Memory B cell (primary cell): ENCODE measurements around the gene KCNK10.

Experiments used
- ATAC-seq: fragments of 150-1000 bp; cut with Tn5 transposase; 2 replicates; pipeline ENCODE4 v1.10.0; 2021; ENCODE audit warnings: low read depth, mild to moderate bottlenecking, moderate library complexity
- DNase-seq, 2 donors: peaks; one replicate each; pipeline ENCODE4 v3.0.0; 2022; ENCODE audit warnings: low spot score in 2 of 2
- H3K27ac Mint-ChIP-seq: one replicate; pipeline ENCODE4 v1.8.0; 2022; ENCODE audit warnings: mild to moderate bottlenecking, moderate library complexity, mixed read lengths
- H3K27me3 Mint-ChIP-seq: one replicate; pipeline ENCODE4 v1.8.0; 2022; ENCODE audit warnings: mixed read lengths
- H3K36me3 Mint-ChIP-seq: one replicate; pipeline ENCODE4 v1.8.0; 2022; ENCODE audit warnings: mild to moderate bottlenecking, mixed read lengths
- H3K4me1 Mint-ChIP-seq: one replicate; pipeline ENCODE4 v1.8.0; 2022; ENCODE audit warnings: mixed read lengths
- H3K4me3 Mint-ChIP-seq: one replicate; pipeline ENCODE4 v1.8.0; 2022; ENCODE audit warnings: mild to moderate bottlenecking, moderate library complexity, mixed read lengths
- H3K9me3 Mint-ChIP-seq: one replicate; pipeline ENCODE4 v1.8.0; 2022; ENCODE audit warnings: mixed read lengths

The KCNK10 gene

GRCh38 chr14:88247228-88247627 lies 75.8 kb downstream of the KCNK10 start:
- H3K27ac Mint-ChIP-seq = no peak overlapping the region
- ATAC-seq = no peak
- H3K4me1 Mint-ChIP-seq = no peaks in the 10 kb centered on the region
- no peaks in the 10 kb centered on the region for H3K36me3 Mint-ChIP-seq
- no peak overlapping the region for H3K4me3 Mint-ChIP-seq
- DNase-seq = no peak
- H3K27me3 Mint-ChIP-seq = peaks cover 5% of the 10 kb centered on the region
- H3K9me3 Mint-ChIP-seq = no peaks in the 10 kb centered on the region

GRCh38 chr14:88245321-88245720 lies 77.7 kb downstream of the KCNK10 start:
- H3K9me3 Mint-ChIP-seq = no peaks in the 10 kb centered on the region
- H3K27me3 Mint-ChIP-seq = peaks cover 6% of the 10 kb centered on the region
- no peak overlapping the region for H3K27ac Mint-ChIP-seq
- peaks cover 2% of the 10 kb centered on the region for H3K4me1 Mint-ChIP-seq
- H3K36me3 Mint-ChIP-seq = no peaks in the 10 kb centered on the region
- no peak for ATAC-seq
- no peak overlapping the region for H3K4me3 Mint-ChIP-seq
- DNase-seq = no peak

- Mint-ChIP-seq H3K36me3 (no peaks in the 10 kb centered on the region), H3K27me3 (peaks cover 6% of the 10 kb centered on the region), H3K4me1 (peaks cover 2% of the 10 kb centered on the region), H3K27ac (no peak overlapping the region), H3K4me3 (no peak overlapping the region), H3K9me3 (no peaks in the 10 kb centered on the region)
- no peak for ATAC-seq
- DNase-seq = no peak
These were observed 79.1 kb downstream of the KCNK10 start for GRCh38 chr14:88243946-88244345.

GRCh38 chr14:88242446-88242845 lies 80.6 kb downstream of the KCNK10 start:
- no peaks in the 10 kb centered on the region for H3K9me3 Mint-ChIP-seq
- no peak for ATAC-seq
- H3K27ac Mint-ChIP-seq = no peak overlapping the region
- H3K4me3 Mint-ChIP-seq = no peak overlapping the region
- peaks cover 6% of the 10 kb centered on the region for H3K27me3 Mint-ChIP-seq
- H3K36me3 Mint-ChIP-seq = no peaks in the 10 kb centered on the region
- DNase-seq = no peak
- peaks cover 2% of the 10 kb centered on the region for H3K4me1 Mint-ChIP-seq

- DNase-seq (no peak), ATAC-seq (no peak)
- H3K9me3 Mint-ChIP-seq = no peaks in the 10 kb centered on the region
- H3K27ac Mint-ChIP-seq = no peak overlapping the region
- no peak overlapping the region for H3K4me3 Mint-ChIP-seq
- peaks cover 9% of the 10 kb centered on the region for H3K27me3 Mint-ChIP-seq
- H3K36me3 Mint-ChIP-seq = no peaks in the 10 kb centered on the region
- H3K4me1 Mint-ChIP-seq = peaks cover 2% of the 10 kb centered on the region
These were observed 81.3 kb downstream of the KCNK10 start for GRCh38 chr14:88241810-88242209.

- Mint-ChIP-seq H3K4me3 (no peak overlapping the region), H3K9me3 (peaks cover 5% of the 10 kb centered on the region), H3K4me1 (no peaks in the 10 kb centered on the region), H3K27me3 (peaks cover 7% of the 10 kb centered on the region), H3K27ac (no peak overlapping the region), H3K36me3 (peaks cover 1% of the 10 kb centered on the region)
- ATAC-seq (no peak), DNase-seq (no peak)
These were observed 88.6 kb downstream of the KCNK10 start for GRCh38 chr14:88234442-88234841.

GRCh38 chr14:88233915-88234314 lies 89.2 kb downstream of the KCNK10 start:
- ATAC-seq (no peak), DNase-seq (no peak)
- H3K4me1 Mint-ChIP-seq = no peaks in the 10 kb centered on the region
- no peak overlapping the region for H3K27ac Mint-ChIP-seq
- peaks cover 1% of the 10 kb centered on the region for H3K36me3 Mint-ChIP-seq
- peaks cover 5% of the 10 kb centered on the region for H3K9me3 Mint-ChIP-seq
- peaks cover 7% of the 10 kb centered on the region for H3K27me3 Mint-ChIP-seq
- no peak overlapping the region for H3K4me3 Mint-ChIP-seq

GRCh38 chr14:88232771-88233170 lies 90.3 kb downstream of the KCNK10 start:
- peaks cover 1% of the 10 kb centered on the region for H3K36me3 Mint-ChIP-seq
- ATAC-seq = no peak
- H3K4me3 Mint-ChIP-seq = no peak overlapping the region
- DNase-seq = no peak
- no peak overlapping the region for H3K27ac Mint-ChIP-seq
- H3K4me1 Mint-ChIP-seq = no peaks in the 10 kb centered on the region
- peaks cover 5% of the 10 kb centered on the region for H3K9me3 Mint-ChIP-seq
- H3K27me3 Mint-ChIP-seq = peaks cover 7% of the 10 kb centered on the region

- ATAC-seq (no peak), DNase-seq (no peak)
- Mint-ChIP-seq H3K27ac (no peak overlapping the region), H3K4me1 (no peaks in the 10 kb centered on the region), H3K36me3 (peaks cover 1% of the 10 kb centered on the region), H3K9me3 (peaks cover 5% of the 10 kb centered on the region), H3K27me3 (peaks cover 6% of the 10 kb centered on the region), H3K4me3 (no peak overlapping the region)
These were observed 91.5 kb downstream of the KCNK10 start for GRCh38 chr14:88231603-88232002.

- H3K4me1 Mint-ChIP-seq = no peaks in the 10 kb centered on the region
- no peak for ATAC-seq
- peaks cover 1% of the 10 kb centered on the region for H3K9me3 Mint-ChIP-seq
- H3K4me3 Mint-ChIP-seq = no peak overlapping the region
- no peak overlapping the region for H3K27ac Mint-ChIP-seq
- DNase-seq = no peak
- peaks cover 7% of the 10 kb centered on the region for H3K27me3 Mint-ChIP-seq
- no peaks in the 10 kb centered on the region for H3K36me3 Mint-ChIP-seq
These were observed 93.6 kb downstream of the KCNK10 start for GRCh38 chr14:88229428-88229827.

- DNase-seq = no peak
- H3K4me3 Mint-ChIP-seq = no peak overlapping the region
These were observed 94.4 kb downstream of the KCNK10 start for GRCh38 chr14:88228522-88229236.

GRCh38 chr14:88227693-88228092 lies 95.4 kb downstream of the KCNK10 start:
- peaks cover 7% of the 10 kb centered on the region for H3K27me3 Mint-ChIP-seq
- H3K4me3 Mint-ChIP-seq = no peak overlapping the region
- DNase-seq (no peak), ATAC-seq (no peak)
- H3K9me3 Mint-ChIP-seq = peaks cover 3% of the 10 kb centered on the region
- no peak overlapping the region for H3K27ac Mint-ChIP-seq
- H3K4me1 Mint-ChIP-seq = no peaks in the 10 kb centered on the region
- H3K36me3 Mint-ChIP-seq = no peaks in the 10 kb centered on the region

More at GRCh38 chr14:88228522-88229236, 94.4 kb downstream of the KCNK10 start:
- peaks cover 1% of the 10 kb centered on the region for H3K9me3 Mint-ChIP-seq
- no peak overlapping the region for H3K27ac Mint-ChIP-seq
- no peaks in the 10 kb centered on the region for H3K36me3 Mint-ChIP-seq
- peaks cover 7% of the 10 kb centered on the region for H3K27me3 Mint-ChIP-seq
- H3K4me1 Mint-ChIP-seq = no peaks in the 10 kb centered on the region
- ATAC-seq = no peak

- Mint-ChIP-seq H3K27ac (no peak overlapping the region), H3K27me3 (peaks cover 7% of the 10 kb centered on the region), H3K36me3 (no peaks in the 10 kb centered on the region), H3K9me3 (peaks cover 12% of the 10 kb centered on the region), H3K4me1 (no peaks in the 10 kb centered on the region), H3K4me3 (no peak overlapping the region)
- DNase-seq (no peak), ATAC-seq (no peak)
These were observed 97.3 kb downstream of the KCNK10 start for GRCh38 chr14:88225721-88226120.

GRCh38 chr14:88218119-88218915 lies 104.8 kb downstream of the KCNK10 start:
- Mint-ChIP-seq H3K4me1 (no peaks in the 10 kb centered on the region), H3K9me3 (peaks cover 11% of the 10 kb centered on the region), H3K27ac (no peak overlapping the region), H3K27me3 (no peaks in the 10 kb centered on the region), H3K36me3 (no peaks in the 10 kb centered on the region), H3K4me3 (no peak overlapping the region)
- no peak for DNase-seq
- no peak for ATAC-seq
